HG03442 (cell line): Measurements from ENCODE around the gene GINM1.

Experiments
- ATAC-seq: cut with Tn5 transposase; IDR thresholded peaks from one replicate; pipeline ENCODE4 v1.9.1; 2021; ENCODE audit warnings: mild to moderate bottlenecking, moderate library complexity; ENCODE audit not compliant: unreplicated experiment

Gene GINM1, protein sequence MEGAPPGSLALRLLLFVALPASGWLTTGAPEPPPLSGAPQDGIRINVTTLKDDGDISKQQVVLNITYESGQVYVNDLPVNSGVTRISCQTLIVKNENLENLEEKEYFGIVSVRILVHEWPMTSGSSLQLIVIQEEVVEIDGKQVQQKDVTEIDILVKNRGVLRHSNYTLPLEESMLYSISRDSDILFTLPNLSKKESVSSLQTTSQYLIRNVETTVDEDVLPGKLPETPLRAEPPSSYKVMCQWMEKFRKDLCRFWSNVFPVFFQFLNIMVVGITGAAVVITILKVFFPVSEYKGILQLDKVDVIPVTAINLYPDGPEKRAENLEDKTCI

DNA sequence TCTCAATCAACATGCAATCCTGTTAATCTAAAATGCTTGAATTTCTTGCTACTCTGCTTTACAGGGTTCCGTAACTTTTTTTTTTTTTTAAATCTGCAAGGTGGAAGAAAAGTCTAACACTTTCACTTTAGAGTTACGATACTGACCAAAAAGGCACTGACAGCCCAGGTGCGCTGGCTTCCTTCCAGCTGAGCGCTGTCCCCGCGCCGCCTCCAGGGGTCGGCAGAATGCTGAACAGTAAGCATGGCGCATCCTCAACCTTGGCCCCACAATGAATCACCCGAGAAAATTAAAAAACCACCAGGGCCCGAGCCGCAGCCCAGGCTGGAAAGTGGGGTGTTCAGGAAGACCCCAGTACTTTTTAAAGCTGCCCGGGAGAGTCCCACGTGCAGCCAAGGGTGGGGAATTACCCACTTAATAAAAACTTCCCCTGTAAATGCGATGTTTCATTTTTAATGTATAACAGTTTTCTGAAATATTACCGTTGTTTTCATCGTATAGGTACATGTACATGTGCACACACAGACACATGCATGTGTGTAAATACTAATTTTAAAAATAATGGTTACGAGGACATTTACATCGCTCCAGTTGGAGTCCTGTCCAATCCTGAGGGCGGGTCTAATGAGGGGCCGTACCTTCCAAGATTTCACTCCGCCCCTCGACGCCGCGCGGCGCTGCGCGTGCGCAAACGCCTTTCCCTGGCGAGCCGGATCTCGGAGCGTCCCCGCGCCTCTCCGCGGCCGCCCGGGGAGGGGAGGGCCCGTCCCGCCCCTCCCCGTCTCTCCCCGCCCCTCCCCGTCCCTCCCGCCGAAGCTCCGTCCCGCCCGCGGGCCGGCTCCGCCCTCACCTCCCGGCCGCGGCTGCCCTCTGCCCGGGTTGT lies at the start of gene GINM1:
Gene GINM1, plus strand, starts transcription at position 849 of the 883 bp plus-strand sequence. CDS start 40 bp downstream, outside the sequence.
- ATAC-seq: peak; percentile 77

DNA sequence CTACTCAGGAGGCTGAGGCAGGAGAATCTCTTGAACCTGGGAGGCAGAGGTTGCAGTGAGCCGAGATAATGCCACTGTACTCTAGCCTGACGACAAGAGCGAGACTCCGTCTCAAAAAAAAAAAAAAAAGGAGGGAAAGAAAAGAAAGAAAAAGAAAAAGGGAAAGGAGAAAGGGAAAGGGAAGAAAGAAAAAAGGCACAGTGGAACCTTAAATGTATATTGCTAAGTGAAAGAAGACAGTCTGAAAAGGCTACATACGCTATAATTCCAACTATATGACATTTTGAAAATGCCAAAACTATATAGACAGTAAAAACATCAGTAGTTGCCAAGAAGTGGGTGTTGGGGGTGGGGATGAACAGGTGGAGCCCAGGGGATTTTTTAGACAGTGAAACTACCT lies 36.5 kb upstream of the GINM1 start:
- ATAC-seq: no peak

DNA sequence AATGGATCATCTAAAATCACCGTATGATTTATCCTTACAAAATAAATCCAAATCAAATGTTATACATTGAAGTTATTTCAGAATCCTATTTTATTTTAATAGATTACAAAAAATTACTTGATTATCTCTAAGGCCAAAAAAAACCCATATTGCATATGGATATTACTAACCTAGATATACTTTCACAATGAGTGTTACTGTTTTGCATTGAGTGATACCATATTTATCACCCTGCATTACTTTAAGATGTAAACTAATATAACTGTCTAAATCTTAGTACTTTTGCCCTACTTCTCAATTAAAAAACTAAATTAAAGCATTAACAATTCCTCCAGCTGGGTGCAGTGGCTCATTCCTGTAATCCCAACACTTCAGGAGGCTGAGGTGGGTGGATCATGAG lies 31.4 kb upstream of the GINM1 start:
- no peak for ATAC-seq

DNA sequence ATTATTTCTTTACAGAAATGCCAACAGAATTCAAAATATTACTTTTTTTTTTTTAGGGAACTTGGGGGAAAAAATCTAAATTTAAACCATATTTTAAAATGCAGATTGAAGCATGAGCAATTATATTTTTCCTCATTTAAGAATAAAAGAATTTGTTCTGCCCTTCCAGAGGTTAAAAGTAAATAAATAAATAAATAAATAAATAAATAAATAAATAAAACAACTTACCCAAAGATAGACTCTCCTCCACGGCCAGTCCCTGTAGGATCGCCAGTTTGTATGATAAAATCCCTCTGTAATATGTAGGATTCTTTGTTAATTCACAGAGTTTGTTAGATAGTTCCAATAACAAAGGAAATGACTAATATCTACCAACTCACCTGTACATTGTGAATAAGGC lies 25.0 kb upstream of the GINM1 start:
- no peak for ATAC-seq

DNA sequence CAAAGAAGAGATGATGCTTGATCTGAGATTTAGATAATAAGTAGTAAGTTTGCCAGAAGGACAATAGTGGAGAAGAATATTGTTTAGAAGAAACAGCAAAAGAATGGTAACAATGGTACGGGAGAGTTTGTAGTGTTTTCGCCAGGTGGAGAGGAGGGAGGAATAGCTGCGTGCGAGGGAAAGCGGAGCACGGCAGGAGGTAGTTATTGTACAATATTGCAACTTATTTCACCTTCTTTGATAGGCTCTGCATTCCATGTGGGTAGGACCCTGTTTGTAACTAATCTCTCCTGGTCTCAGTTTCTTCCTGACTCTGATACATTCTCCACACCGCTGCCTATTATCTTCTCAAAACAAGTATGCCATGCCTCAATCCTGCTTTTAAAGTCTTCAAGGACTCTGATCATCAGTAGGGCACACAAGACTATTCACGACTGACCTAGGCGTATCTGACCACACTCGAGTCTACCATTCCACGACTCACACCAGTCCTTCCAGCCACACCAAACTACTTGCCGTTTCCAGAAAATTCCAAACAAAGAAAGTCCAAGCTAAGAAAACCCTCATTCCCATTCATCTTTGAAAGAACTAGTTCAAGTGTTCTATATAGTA lies 21.4 kb upstream of the GINM1 start:
- ATAC-seq: no peak

DNA sequence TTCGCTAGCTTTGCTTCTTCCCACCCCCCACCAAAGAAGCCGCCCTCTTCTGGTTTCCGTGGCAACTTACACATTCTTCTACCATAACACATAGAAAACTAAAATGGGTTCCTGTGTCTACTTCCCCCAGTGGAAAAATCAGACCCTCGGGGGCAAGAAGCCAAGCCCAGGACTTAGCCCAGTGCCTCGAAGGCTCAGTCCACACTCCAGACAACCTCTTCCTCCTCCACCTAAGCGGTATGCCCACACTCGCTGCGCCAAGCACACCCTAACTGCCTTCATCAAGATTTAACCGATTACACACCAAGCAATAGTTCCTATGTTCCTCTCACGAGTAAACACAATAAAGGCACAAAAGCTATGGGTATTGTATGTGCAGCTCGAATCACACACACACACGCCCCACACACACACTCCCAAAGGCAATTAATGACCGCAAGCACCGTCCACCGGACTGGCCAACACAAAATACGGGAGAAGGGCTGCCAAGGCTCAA lies 20.9 kb upstream of the GINM1 start:
- ATAC-seq: no peak

DNA sequence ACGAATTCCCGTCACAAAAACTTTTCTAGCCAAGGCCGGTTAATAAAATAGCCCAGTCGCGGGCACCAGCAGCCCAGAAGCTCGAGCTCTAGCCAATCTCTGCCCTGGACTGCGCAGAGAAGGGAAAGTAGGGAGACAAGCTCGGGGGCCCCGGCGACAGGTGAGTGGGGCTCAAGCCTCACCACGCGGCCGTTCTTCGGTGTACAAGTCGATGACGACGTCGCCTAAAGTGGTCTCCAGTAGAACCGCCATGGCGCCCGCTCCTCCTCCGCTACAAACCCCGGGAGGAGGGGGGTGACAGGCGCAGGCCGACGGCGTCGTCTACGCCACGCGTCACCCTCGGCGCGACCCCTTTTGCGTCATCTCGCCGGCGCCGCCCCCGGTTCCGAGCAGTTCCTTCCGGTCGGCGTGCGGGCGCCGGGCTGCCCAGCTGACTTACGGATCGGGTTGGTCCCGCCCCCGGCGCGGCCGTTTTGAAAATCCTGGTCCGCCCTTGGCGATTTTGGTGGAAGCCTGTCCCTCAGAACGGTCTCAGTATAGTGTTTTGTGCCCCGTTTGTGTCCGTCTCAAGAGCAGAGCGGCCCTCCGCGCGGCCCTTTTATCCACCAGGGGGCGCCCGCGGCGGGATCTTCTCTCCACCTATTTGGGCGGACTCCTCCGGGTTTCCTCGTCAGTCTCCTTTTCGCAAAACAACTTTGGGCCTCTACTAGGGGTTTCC lies 20.3 kb upstream of the GINM1 start, which contains the start of gene PPIL4:
Gene PPIL4, minus strand, starts transcription at position 290 of the 718 bp plus-strand sequence. Its CDS starts 38 bp downstream, at position 252.
- peak; percentile 91 for ATAC-seq

DNA sequence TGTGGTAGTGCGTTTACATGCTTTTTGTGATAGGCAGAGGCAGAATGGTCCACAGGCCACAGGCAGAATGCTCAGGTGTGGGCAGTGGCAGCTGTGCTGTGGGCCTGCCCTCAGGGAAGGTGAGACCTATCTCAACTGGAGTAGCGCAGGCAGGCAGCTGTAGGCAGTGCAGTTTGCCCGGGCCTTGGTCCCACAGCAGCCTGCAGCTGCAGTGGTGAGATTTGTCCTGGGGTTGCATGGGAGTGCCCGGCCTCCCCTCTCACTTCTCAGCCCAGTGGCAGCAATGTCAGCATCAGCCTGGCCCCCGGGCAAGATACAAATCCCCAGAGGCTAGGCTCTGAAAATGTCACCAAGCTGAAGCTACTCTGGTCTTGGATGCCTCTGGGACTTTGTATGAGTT lies 14.3 kb upstream of the GINM1 start:
- ATAC-seq: no peak

DNA sequence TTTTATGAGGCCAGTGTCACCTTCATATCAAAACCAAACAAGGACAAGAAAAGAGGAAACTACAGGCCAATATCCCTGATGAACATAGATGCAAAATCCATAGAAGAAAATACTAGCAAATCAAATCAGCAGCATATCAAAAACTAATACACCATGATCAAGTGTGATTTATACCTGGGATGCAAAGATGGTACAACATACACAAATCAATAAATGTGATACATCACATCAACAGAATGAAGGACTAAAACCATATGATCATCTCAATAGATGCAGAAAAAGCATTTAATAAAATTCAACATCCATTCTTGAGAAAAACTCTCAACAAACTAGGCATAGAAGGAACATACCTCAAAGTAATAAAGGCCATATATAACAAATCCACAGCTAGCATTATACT lies 8.1 kb upstream of the GINM1 start:
- ATAC-seq: no peak

DNA sequence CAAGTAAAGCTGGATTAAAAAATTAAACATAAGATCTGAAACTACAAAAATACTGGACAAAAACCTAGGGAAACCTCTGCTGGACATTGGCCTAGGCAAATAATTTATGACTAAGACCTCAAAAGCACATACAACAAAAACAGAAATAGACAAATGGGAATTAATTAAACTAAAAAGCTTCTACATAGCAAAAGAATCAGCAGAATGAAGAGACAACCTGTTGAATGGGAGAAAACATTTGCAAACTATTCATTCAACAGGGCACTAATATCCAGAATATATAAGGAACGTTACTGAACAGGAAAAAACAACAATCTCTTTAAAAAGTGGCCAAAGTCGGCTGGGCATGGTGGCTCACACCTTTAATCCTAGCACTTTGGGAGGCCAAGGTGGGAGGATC lies 6.8 kb upstream of the GINM1 start:
- no peak for ATAC-seq

DNA sequence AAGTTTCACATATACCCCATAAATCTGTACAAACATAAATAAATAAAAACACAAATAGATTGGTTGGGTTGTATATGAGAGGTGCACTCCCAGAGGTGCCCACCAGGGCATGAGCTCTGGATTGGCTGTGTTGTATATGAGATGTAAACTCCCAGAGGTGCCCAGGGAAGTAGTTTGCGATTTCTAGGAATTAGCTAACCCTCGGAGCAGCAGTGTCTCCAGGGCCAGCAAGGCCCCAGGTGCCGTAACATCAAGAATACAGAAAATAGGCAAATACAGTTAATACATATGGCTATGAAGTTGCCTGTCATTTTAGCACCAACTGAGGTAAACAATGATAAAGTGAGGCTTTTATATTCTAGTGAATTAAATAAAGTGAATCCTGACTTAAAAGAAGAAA lies 5.4 kb upstream of the GINM1 start:
- ATAC-seq: no peak

DNA sequence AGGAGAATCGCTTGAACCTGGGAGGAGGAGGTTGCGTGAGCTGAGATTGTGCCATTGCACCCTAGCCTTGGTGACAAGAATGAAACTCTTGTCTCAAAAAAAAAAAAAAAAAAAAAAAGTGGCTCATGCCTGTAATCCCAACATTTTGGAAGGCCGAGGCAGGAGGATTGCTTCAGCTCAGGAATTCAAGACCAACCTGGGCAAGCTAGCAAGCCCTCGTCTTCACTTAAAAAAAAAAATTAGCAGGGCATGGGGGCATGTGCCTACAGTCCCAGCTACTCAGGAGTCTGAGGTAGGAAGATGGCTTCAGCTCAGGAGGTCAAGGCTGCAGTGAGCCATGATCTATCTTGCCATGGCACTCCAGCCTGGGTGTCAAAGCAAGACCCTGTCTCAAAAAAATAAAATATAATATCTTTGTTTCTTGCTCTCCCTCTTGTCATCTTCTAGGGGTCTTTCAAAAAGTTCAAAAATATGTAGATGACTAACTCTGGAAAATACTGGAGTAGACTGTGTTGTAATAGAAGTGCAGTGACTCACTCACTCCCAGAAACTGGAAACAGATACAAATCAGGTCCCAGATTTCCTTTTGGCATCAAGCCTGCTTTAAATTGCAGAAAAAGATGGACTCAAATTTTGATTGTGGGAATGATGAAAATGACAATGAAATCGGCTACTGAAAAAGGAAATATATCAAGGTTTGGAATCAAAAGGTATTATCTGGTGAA lies 2.8 kb upstream of the GINM1 start:
- no peak for ATAC-seq

DNA sequence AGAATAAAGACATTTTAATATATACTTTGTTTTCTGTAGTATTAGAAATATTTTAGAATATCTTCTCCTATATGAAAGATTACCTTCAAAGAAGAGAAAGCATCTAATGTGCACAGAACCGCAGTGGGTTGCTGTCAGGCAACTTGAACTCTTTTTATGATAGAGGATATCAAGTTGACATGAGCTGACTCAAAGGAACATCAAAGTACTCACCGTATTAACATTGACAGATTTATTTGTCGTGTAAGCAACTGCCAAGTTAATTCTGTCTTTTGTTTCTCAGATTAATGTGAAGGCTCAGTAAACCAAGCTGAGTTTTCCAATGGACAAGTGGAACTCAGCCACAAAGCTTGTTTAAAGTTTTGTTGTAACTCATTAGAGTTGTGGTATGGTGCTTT lies 2.2 kb upstream of the GINM1 start:
- no peak for ATAC-seq

DNA sequence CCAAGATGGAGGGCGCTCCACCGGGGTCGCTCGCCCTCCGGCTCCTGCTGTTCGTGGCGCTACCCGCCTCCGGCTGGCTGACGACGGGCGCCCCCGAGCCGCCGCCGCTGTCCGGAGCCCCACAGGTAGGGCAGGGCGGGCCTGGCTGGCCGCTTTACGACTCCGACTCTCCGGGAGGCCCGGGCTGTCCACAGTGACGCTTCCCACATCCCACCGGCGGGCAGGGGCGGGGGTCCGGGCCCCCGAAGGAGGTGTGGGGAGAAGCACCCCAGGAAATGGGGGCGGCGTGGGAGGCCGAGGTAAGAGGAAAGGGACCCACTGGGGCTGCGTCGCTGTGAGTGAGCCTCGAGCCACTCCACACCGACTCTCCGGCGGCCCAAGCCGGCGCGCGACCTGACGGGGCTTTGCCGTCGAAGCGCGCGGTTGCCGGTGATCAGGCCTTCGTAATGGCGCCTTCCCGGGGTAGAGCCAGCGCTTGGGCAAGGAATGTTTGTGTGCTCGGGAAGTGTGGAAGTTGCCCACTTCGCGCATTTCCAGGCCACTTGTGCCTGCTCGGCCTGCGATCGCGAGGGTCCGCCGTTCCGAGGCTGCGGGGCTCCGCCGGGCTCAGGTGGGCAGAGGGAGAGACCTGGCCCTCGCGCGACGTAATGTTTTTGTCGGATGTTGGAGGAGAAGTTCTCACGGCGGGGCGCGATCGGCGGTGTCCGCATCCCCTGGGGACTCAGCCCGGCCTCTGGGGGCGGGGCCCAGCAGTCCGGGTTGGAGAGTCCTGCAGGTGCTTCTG lies 427 bp downstream of the GINM1 start:
- ATAC-seq: peak; percentile 11

DNA sequence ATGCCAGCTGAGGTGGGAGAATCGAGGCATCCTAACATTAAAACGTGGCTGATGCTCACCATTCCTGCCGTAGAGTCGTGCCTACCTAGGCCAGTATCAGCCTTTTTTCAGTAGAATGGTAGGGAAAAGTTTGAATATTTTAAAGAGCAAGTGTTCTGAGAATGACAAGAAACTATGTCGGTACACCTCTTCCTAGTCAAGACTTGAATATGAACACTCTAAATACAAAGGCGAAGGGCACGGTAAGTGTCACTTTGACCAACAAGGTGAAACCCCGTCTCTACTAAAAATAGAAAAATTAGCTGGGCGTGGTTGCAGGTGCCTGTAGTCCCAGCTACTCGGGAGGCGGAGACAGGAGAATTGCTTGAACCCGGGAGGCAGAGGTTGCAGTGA lies 1.0 kb downstream of the GINM1 start:
- ATAC-seq: no peak

DNA sequence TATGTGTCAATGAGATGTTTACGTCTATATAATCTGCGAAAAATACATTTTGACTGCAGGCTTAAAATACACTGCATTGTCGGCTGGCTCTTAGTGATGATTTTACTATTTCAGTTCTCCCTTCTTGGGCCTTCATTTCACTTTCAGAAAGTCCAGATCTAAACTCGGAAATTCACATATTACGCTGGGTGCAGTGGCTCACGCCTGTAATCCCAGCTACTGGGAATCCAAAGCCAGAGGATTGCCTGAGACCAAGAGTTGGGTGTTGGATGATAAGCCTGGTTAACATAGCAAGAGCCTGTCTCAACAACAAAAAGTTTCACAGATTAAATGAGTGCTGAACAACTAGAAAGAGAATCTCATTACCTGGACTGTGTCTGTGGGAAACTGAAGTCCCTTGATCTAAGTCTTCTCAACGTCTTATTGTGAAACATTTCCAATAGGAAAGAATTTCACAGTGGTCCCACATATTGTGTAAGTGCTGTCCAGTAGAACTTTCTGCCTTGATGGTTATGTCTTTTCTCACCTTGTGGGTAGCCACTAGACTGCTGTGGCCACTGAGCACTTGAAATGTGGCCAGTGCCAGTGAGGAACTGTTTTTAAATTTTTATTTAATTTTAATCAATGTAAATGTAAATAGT lies 1.9 kb downstream of the GINM1 start:
- ATAC-seq: no peak

DNA sequence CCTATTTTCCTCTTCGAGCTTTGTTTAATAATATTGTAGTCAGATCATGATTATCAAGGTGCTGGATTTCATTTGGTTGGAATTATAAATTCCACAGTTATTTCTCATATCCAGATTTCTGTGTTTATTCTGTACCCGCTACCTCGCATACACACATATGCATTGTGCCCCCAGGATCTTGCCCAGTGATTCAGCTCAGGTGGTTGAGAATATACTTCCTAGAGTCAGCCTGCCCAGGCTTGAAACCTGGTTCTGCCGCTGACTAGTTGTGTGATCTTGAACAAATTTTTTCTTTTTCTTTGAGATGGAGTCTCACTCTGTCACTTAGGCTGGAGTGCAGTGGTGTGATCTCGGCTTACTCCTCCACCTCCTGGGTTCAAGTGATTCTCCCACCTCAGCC lies 14.7 kb downstream of the GINM1 start:
- ATAC-seq: no peak

DNA sequence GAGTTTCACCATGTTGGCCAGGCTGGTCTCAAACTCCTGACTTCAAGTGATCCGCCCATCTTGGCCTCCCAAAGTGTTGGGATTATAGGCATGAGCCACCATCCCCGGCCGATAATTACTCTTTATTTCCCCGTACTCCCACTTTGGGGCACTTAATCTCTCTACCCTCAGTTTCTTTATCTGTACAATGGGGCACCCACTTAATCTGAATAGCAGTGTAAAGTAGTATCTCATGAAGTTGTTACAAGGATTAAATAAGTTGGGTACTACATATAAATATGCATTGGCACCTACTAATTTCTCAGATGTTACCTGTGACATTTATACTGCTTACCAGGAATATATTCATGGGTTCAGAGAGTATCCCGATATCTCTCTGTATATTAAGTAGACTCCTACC lies 15.2 kb downstream of the GINM1 start:
- no peak for ATAC-seq

DNA sequence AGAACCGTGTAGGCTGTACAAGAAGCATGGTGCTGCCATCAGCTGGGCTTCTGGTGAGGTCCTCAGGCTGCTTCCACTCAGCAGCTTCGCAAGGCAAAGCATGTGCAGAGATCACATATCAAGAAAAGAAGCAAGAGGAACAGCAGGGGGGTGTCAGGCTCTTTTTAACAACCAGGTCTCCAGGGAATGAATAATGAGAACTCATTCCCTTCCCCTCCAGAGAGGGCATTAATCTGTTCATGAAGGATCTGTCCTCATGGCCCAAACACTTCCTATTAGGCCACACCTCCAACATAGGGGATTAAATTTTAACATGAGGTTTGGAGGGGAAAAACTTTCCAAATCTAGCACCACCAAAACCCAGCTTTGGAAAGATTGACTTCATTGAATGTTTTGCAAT lies 20.0 kb downstream of the GINM1 start:
- no peak for ATAC-seq
